HepG2 (cell line): ENCODE data around the gene ARPC3. TPM values are rescaled to one million over a fixed set of nuclear protein-coding genes. Genes with fewer than 3 reads are reported as not detected.

Experiments
- AHDC1 ChIP-seq: sonication (generic); formaldehyde crosslinking; IDR thresholded peaks from 2 replicates; pipeline ENCODE4 v1.5.1; 2020; ENCODE audit warnings: mild to moderate bottlenecking, missing genetic modification reagents, borderline replicate concordance
- IKZF5 ChIP-seq: IDR thresholded peaks from 2 replicates; pipeline ENCODE4 v1.6.1; 2018; ENCODE audit warnings: missing genetic modification reagents, mild to moderate bottlenecking, missing compliant biosample characterization
- NONO ChIP-seq, 2 experiments: fragments of 450-650 bp in 1 of 2; sonication (generic) in 1 of 2; formaldehyde crosslinking in 1 of 2; IDR thresholded peaks in 1 of 2; conservative IDR thresholded peaks in 1 of 2; 2 replicates each; pipeline versions ENCODE4 v1.6.1 to v1.8.0; 2017 to 2022; ENCODE audit warnings: mild to moderate bottlenecking in 1 of 2, missing genetic modification reagents in 1 of 2, moderate library complexity in 1 of 2
- SMARCE1 ChIP-seq: fragments of 450-650 bp; IDR thresholded peaks from 2 replicates; pipeline ENCODE4 v1.6.1; 2017; ENCODE audit warnings: borderline replicate concordance
- TCF12 ChIP-seq, 2 experiments: fragments of 450-650 bp in 1 of 2; sonication (generic) in 1 of 2; formaldehyde crosslinking in 1 of 2; IDR thresholded peaks; 2 replicates each; pipeline versions ENCODE4 v1.6.1 to v1.8.0; 2017 to 2022; ENCODE audit warnings: antibody characterized with exemption in 1 of 2, mild to moderate bottlenecking in 1 of 2, missing genetic modification reagents in 1 of 2, moderate library complexity in 1 of 2
- ZBTB49 ChIP-seq: sonication (generic); formaldehyde crosslinking; IDR thresholded peaks from 2 replicates; pipeline ENCODE4 v1.4.0; 2020; ENCODE audit warnings: missing genetic modification reagents, borderline replicate concordance
- ZNF207 ChIP-seq: fragments of 450-650 bp; IDR thresholded peaks from 2 replicates; pipeline ENCODE4 v1.6.1; 2016; ENCODE audit warnings: antibody characterized with exemption, borderline replicate concordance
- ZNF24 ChIP-seq: fragments of 450-650 bp; IDR thresholded peaks from 2 replicates; pipeline ENCODE4 v1.6.1; 2017; ENCODE audit warnings: antibody characterized with exemption, mild to moderate bottlenecking
- ZNF274 ChIP-seq: sonication (generic); formaldehyde crosslinking; IDR thresholded peaks from 2 replicates; pipeline ENCODE4 v1.5.1; 2020; ENCODE audit warnings: mild to moderate bottlenecking, missing genetic modification reagents
- ZNF619 ChIP-seq: sonication (generic); formaldehyde crosslinking; IDR thresholded peaks from 2 replicates; pipeline ENCODE4 v1.4.0; 2020; ENCODE audit warnings: mild to moderate bottlenecking, missing genetic modification reagents
- ZNF652 ChIP-seq: IDR thresholded peaks from 2 replicates; pipeline ENCODE4 v1.6.1; 2016; ENCODE audit warnings: low read depth, borderline replicate concordance
- ZNF770 ChIP-seq: sonication (generic); formaldehyde crosslinking; IDR thresholded peaks from 2 replicates; pipeline ENCODE4 v1.5.0; 2020; ENCODE audit warnings: mild to moderate bottlenecking, missing genetic modification reagents
- ZNF790 ChIP-seq: sonication (generic); formaldehyde crosslinking; IDR thresholded peaks from 2 replicates; pipeline ENCODE4 v1.8.0; 2022; ENCODE audit warnings: missing genetic modification reagents, mild to moderate bottlenecking, borderline replicate concordance
- ZUFSP ChIP-seq: sonication (generic); formaldehyde crosslinking; IDR thresholded peaks from 2 replicates; pipeline ENCODE4 v1.9.0; 2021; ENCODE audit warnings: missing genetic modification reagents, mild to moderate bottlenecking, borderline replicate concordance
- polyA plus RNA-seq, 8 experiments: library from polyadenylated mRNA; depleted of rRNA in 3 of 8; stranded (reverse) in 7 of 8; unstranded in 1 of 8; fragments of >200 nt; fragmentation: Illumina TruSeq in 4 of 8; extraction: Trizol in 4 of 8; gene quantifications; 2 replicates each; pipeline versions ENCODE4 v1.2.1 to v1.2.3, GENCODE V29; 2011 to 2016; ENCODE audit warnings: low read depth in 4 of 8, missing spikeins in 1 of 8, mixed read lengths in 1 of 8; ENCODE audit not compliant: insufficient read depth in 1 of 8
- total RNA-seq, 5 experiments: library from RNA; depleted of rRNA; stranded (reverse); fragments of >200 nt; fragmentation: Illumina TruSeq; extraction: Trizol; gene quantifications; 2 replicates each; pipeline ENCODE4 v1.2.3, GENCODE V29; 2016; ENCODE audit warnings: low read depth in 1 of 5

Gene ARPC3
- total and polyA plus RNA-seq, 2 of the 13 experiments (the other 11 are each of a cell fraction or from before 2014, with no cell fraction given) = 32.7 to 234 TPM

GRCh38 chr12:110403146-110403975 is 46.8 kb downstream of the ARPC3 start, which contains the start of gene ANAPC7 (continued):
- TF ChIP-seq ZUFSP (CRISPR knock-in tag) (no peak), ZBTB49 (CRISPR knock-in tag) (no peak), NONO (IDR thresholded peaks at IDR 0.05) (no peak), NONO (CRISPR knock-in tag; conservative IDR thresholded peaks at IDR 0.05) (peak; percentile 48; the same call in 1 of the 2 replicates), ZNF207 (no peak), AHDC1 (CRISPR knock-in tag) (peak; percentile 41; the same call in 1 of the 2 replicates), ZNF770 (CRISPR knock-in tag) (no peak; the same call in 1 of the 2 replicates), ZNF274 (CRISPR knock-in tag) (peak; percentile 76), ZNF24 (no peak), ZNF619 (CRISPR knock-in tag) (no peak), IKZF5 (CRISPR knock-in tag) (no peak; the same call in 1 of the 2 replicates), ZNF790 (no peak), TCF12 (IDR thresholded peaks at IDR 0.05) (no peak), TCF12 (CRISPR knock-in tag; IDR thresholded peaks at IDR 0.05) (no peak), ZNF652 (CRISPR knock-in tag) (no peak), SMARCE1 (no peak)
